NCI-H226 (cell line): Measurements from ENCODE around the gene DOCK11.
"Not testable (repeated sequence)": the region's sequence is repeated elsewhere in the genome, so short reads cannot be mapped to it uniquely, and the experiment has no call there.

Source experiments
- DNase-seq: peaks from one replicate; pipeline ENCODE4 v3.0.0-alpha.2; 2015

DOCK11 gene

GRCh38 chrX:118495061-118495921 lies at the start of gene DOCK11:
Gene DOCK11, plus strand, starts transcription at chrX:118495815. Its CDS starts 157 bp downstream, at chrX:118495972.
- peak; percentile 71 for DNase-seq

- DNase-seq = no peak
Observed at GRCh38 chrX:118448273-118448783, 47.3 kb upstream of the DOCK11 start.

DNA sequence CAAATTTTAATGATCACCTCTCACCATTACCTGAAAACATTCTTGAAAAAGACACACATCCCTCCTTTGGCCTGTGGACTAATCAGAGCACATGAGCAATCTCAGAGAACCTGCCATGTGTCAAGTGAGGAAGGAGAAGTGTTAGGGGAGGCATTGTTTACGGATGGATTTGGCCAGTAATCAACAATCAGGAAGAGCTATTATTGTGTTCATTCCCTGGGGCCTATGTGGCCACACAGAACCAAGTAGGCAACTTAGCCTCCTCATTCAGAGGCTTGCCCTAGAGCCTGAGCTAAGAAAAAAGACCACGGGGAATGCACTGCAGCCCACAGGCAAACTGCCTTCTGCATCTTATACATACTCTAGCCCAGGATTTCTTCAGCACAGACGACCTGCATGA lies 40.6 kb upstream of the DOCK11 start:
- no peak for DNase-seq

GRCh38 chrX:118459494-118459893 lies 36.1 kb upstream of the DOCK11 start:
- DNase-seq = no peak

GRCh38 chrX:118464501-118464900 lies 31.1 kb upstream of the DOCK11 start:
- DNase-seq = no peak

DNA sequence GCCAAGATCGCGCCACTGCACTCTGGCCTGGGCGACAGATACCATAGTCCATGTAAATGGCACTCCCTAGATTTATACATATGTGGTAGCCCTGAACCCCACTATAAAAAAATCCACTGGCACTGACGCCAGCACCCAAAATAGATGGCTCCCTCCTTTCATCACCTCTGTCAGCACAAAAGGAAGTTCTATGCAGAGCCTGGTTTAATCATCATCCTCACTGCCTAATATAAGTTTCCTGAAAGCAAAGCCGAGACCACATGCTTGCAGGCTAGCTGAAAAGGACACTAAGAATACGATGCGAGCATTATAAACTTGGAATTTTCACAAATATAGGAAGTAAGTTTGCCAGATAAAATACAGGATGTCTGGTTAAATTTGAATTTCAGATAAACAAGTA lies 27.5 kb upstream of the DOCK11 start:
- DNase-seq = no peak

- not testable (repeated sequence) for DNase-seq
Observed at GRCh38 chrX:118470721-118471347, 24.8 kb upstream of the DOCK11 start.

GRCh38 chrX:118474586-118474985 lies 21.0 kb upstream of the DOCK11 start:
- DNase-seq = no peak

DNA sequence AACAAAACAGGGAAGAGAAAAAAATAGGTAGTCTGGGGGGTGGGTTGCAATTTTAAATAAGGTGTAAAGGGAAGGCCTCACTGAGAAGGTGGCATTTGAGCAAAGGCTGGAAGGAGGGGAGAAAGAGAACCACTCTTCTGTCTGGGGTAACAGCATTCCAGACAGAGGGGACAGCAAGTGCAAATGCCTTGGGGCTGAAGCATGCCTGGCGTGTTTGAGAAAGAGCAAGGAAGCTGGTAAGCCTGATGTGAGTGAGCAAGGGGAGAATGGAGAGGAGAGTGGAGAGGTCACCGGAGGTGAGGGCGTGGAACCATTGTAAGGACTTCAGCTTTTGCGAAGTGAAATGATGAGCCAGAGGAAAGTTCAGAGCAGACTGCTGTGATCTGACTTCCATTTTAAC lies 19.7 kb upstream of the DOCK11 start:
- DNase-seq = no peak

- DNase-seq = no peak
Observed at GRCh38 chrX:118480172-118480571, 15.4 kb upstream of the DOCK11 start.

DNA sequence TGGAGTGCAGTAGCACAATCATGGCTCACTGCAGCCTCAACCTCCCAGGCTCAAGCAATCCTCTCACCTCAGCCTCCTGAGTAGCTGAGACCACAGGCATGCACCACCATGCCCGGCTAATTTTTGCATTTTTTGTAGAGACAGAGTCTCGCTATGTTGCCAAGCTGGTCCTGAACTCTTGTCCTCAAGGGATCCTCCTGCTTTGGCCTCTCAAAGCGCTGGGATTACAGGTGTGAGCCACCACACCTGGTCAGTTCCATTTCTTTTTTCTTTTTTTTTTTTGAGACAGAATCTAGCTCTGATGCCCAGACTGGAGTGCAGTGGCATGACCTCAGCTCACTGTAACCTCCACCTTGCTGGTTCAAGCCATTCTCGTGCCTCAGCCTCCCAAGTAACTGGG lies 13.2 kb upstream of the DOCK11 start:
- DNase-seq = not testable (repeated sequence)

DNA sequence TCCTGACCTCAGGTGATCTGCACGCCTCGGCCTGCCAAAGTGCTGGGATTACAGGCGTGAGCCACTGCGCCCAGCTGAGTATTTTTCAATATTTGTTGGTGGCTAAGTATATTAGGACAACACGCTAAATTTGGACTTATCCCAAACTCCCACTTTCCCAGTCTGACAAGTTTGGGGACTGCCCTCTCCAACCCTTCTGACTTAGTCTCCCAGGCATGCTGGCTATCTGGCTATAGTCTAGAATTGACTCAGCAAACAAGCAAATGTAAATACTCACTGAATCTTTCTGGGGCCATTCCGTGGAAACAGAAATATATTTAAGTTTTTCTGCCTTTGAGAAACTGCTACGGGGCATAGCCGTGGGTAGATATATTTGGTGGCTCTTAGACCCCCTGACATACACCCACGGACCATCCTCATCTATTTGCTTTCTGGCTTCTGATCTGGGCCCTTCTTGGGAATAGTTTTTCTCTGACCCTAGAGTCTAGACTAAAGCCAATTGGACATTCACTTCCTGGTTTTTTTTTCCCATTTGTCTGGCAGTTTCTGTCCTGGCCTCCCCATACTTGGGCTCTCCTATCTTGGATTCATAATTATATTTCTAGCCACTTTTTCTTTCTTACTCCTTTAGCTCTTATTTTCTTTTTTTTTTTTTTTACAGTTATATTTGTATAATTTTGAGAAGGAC lies 11.3 kb upstream of the DOCK11 start:
- DNase-seq = no peak

DNA sequence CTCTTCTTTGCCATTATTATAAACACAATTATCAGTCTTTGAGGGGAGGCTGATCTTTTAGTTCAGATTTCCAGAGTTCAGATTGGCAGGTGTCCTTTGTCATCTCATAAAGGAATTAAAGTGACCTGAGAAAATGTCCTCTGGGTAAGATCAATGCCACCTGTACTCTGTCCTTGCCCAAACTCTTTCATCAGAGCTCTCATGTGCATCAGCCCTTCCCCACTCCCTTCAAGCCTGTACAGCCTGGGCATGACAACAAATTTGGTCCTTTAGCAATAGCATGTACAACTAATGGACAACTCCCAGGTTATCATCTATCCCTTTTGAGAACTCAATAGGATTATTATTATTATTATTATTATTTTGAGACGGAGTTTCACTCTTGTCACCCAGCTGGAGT lies 8.9 kb upstream of the DOCK11 start:
- not testable (repeated sequence) for DNase-seq

GRCh38 chrX:118493016-118493415 lies 2.6 kb upstream of the DOCK11 start:
- DNase-seq = no peak

DNA sequence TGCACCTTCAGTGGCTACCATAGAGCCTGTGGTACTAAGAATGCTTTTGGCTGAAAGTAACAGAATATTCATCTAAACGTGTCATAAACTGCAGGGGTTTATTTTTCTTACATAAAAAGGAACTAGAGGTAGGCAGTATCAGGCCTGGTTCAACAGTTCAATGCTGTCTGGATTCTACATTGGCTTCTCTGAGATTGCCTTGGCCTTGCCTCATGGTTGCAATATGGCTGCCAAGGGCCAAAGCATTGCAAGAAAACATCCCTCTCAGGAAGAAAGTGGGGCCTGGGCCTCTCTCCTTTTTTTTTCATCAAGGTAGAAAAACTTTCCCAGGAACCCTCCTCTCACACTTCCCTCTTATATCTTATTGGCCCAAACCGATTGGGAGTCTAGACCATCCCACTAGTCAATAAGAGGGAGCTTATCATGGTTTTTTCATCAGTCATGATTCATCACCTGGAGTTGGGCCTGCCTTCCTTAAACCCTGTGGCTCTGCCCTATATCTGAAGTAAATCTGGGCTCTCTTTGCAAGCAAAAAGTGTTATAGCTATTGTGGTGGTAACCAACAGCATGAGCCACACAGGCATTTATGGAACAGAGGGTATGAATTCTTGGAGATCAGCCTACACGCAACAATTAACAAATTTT lies 1.8 kb upstream of the DOCK11 start:
- DNase-seq = no peak

- DNase-seq = no peak
Observed at GRCh38 chrX:118495958-118496762, 545 bp downstream of the DOCK11 start.

DNA sequence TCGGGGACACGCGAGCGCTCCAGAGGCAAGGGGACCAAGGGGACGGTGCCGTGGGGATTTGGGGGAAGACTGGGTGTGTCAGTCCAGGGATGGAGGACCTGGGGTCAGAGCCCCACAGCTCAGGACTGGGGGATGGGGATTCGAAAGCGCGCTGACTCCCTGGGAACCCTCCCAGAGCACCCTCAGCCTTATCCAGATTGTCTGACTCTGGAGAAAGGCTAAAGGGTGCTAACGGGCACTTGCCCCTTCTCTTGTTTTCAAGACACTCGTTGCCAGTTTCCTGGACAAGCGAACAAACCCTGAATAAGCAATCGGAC lies 1.1 kb downstream of the DOCK11 start:
- no peak for DNase-seq

GRCh38 chrX:118497180-118497818 lies 1.7 kb downstream of the DOCK11 start:
- DNase-seq = no peak

DNA sequence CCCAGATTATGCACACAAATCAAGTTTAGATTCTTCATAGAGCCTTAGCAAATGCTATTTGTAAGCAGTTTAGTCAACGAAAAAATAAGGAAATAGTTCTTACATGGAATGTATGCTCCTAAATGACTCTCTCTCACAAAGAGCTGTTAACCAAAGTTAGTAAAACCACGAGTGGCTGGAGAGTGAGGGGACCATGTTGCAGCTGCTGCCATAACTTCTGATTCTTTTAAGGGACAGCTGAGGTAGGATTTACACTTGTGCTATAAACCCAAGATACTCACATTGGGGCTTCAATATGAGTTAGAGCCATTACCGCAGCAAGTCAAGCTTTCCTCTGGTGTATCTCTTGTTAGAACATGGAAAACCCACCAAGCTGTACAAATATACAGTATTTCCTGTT lies 2.7 kb downstream of the DOCK11 start:
- DNase-seq = no peak

DNA sequence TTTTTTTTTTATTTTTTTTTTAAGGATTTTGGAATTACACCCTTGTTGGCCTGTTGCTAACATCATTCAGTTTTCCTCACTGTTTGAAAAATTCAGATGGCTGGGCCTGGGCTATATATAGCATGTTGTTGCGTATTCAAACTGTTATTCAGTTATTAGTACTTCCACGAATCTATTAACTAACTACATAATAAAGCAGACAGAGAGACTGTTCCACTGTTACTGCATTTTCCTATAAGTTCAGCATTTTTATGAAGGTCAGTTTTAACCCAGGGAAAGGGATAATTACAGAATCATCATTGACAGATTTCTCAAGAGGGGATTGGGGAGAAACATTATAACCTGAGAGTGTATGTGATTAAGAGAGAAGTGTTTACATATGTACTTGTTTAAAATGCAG lies 3.1 kb downstream of the DOCK11 start:
- DNase-seq = no peak

DNA sequence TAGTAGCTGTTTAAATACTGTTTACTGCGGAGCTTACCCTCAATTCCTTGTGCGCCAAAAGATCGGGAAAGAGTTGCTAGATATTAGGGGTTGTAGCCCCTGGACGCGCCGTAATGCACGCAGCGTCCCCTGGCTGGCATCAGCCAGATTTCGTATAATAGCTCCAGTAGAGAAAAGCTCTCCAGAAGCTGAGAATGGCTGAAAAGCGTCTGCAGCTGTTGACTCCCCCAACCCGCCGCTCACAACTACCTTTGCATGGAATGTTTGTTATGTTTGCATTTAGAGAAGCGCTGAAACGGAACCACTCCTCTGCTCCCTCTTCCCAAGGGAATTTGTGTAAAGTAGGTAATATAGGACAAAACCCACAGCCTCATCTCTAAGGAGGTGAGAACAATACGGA lies 3.7 kb downstream of the DOCK11 start:
- no peak for DNase-seq
